ENCODE results near the gene SDR42E1. TPM values are rescaled to one million over a fixed set of nuclear protein-coding genes. Genes with fewer than 3 reads are reported as not detected.

SDR42E1 gene
- total and polyA plus RNA-seq, 2 of the 4 experiments (the other 2 are of a cell fraction): 0.44 to 0.72 TPM

- TF ChIP-seq MAZ (IDR thresholded peaks at IDR 0.05; ENCODE audit: borderline replicate concordance, low read depth, low read length): no peak
- TF ChIP-seq RAD21 (IDR thresholded peaks at IDR 0.05; ENCODE audit: low read length): no peak
These were observed 13.6 kb upstream of the SDR42E1 start (continued) for GRCh38 chr16:82024883-82025282.

- H2BK15ac ChIP-seq (ENCODE audit: low read depth, low read length): no peak overlapping the region
- no peak overlapping the region for H3K4ac ChIP-seq (ENCODE audit: low read depth, low read length)
- H3K4me1 ChIP-seq (ENCODE audit: control insufficient read depth, insufficient read depth, low read length): no peaks in the 10 kb centered on the region
- H2AFZ ChIP-seq (replicated peaks; ENCODE audit: low read length, poor library complexity): no peak overlapping the region
- BruUV-seq (replicated peaks): no TSS peak
- H3K27ac ChIP-seq (ENCODE audit: insufficient read depth, low read length): no peak overlapping the region
- H3K4me3 ChIP-seq (ENCODE audit: insufficient read depth, low read depth, low read length): no peak overlapping the region
- H3K27me3 ChIP-seq (ENCODE audit: control insufficient read depth, insufficient read depth, low read length): peaks cover 16% of the 10 kb centered on the region
- no peaks in the 10 kb centered on the region for H3K36me3 ChIP-seq (ENCODE audit: control insufficient read depth, insufficient read depth, low read length)
- H4K8ac ChIP-seq (ENCODE audit: low read depth in 2 of 2, low read length in 2 of 2): no peak overlapping the region
- POLR2A ChIA-PET (ENCODE audit: unreplicated experiment): no interaction called here
- H4K91ac ChIP-seq (ENCODE audit: insufficient read depth, low read depth, low read length): no peak overlapping the region
- no peak overlapping the region for H2BK120ac ChIP-seq (ENCODE audit: low read depth, low read length)
- in situ Hi-C loops (cut with MboI; ENCODE audit: low sequenced_read_pairs) (no loop called here), intact Hi-C loops (cut with micrococcal nuclease) (no loop called here), dilution Hi-C loops (cut with HindIII; ENCODE audit: low sequenced_read_pairs, unreplicated experiment) (no loop called here)
- H3K79me1 ChIP-seq (ENCODE audit: low read depth in 1 of 2, low read length in 2 of 2): no peaks in the 10 kb centered on the region
- no peak overlapping the region for H3K9ac ChIP-seq (ENCODE audit: low read depth, low read length)
- no peak overlapping the region for H3K4me2 ChIP-seq (ENCODE audit: low read depth, low read length)
- DNase-seq (no peak), ATAC-seq (ENCODE audit: low read depth) (no peak)
- no peak overlapping the region for H2BK5ac ChIP-seq (ENCODE audit: low read depth, low read length, poor library complexity, severe bottlenecking)
- no peak overlapping the region for H2AK9ac ChIP-seq (replicated peaks; ENCODE audit: low read depth, low read length, poor library complexity)
- WGBS, 2 experiments (ENCODE audit: extremely low coverage in 2 of 2, insufficient read length in 1 of 2): no CpG with 5 or more reads among the region's 1 CpG
- CTCF ChIA-PET: interaction anchor here (1.0 kb wide), 1 partner anchor 206 kb away, joined by 3 read pairs; no protein-coding TSS in a partner anchor
- TF ChIP-seq CHD1 (IDR thresholded peaks at IDR 0.05; ENCODE audit: low read depth, low read length) (no peak), CEBPB (IDR thresholded peaks at IDR 0.05; ENCODE audit: low read depth, low read length) (no peak), ELK1 (IDR thresholded peaks at IDR 0.05; ENCODE audit: borderline replicate concordance, low read depth, low read length) (no peak), MAZ (IDR thresholded peaks at IDR 0.05; ENCODE audit: borderline replicate concordance, low read depth, low read length) (no peak), RCOR1 (IDR thresholded peaks at IDR 0.05; ENCODE audit: insufficient replicate concordance, low read length) (no peak), FOS (IDR thresholded peaks at IDR 0.05; ENCODE audit: low read depth, low read length) (no peak), POLR2A (IDR thresholded peaks at IDR 0.05; ENCODE audit: low read depth, low read length) (no peak), RAD21 (IDR thresholded peaks at IDR 0.05; ENCODE audit: low read length) (no peak), USF2 (IDR thresholded peaks at IDR 0.05; ENCODE audit: low read depth, low read length) (no peak), NFE2L2 (IDR thresholded peaks at IDR 0.05; ENCODE audit: low read depth, low read length) (no peak), SMC3 (IDR thresholded peaks at IDR 0.05; ENCODE audit: low read depth, low read length) (no peak)
- no peak overlapping the region for H3K14ac ChIP-seq (replicated peaks; ENCODE audit: low read depth, low read length)
- no peak overlapping the region for H3K23ac ChIP-seq (ENCODE audit: low read depth, low read length)
- no peaks in the 10 kb centered on the region for H3K9me3 ChIP-seq (ENCODE audit: control insufficient read depth, insufficient read depth, low read length)
- no peaks in the 10 kb centered on the region for H4K20me1 ChIP-seq (ENCODE audit: insufficient read depth, low read length)
- H2BK20ac ChIP-seq (ENCODE audit: low read depth, low read length): no peak overlapping the region
- H3K9me1 ChIP-seq (ENCODE audit: insufficient read depth, low read length): no peaks in the 10 kb centered on the region
- no peak overlapping the region for H3K18ac ChIP-seq (ENCODE audit: low read depth, low read length)
- H2AK5ac ChIP-seq (ENCODE audit: low read depth, low read length): no peak overlapping the region
- no peak overlapping the region for H3K56ac ChIP-seq (ENCODE audit: extremely low read depth, insufficient read depth, low read length)
- no peak overlapping the region for H4K5ac ChIP-seq (ENCODE audit: low read depth, low read length)
These were observed 13.0 kb upstream of the SDR42E1 start for GRCh38 chr16:82024316-82024715.
